ENCODE results near the gene PAPSS1. TPM values are rescaled to one million over a fixed set of nuclear protein-coding genes. Genes with fewer than 3 reads are reported as not detected.

The PAPSS1 gene
- total and polyA plus RNA-seq, 4 experiments from 2014 or later = 23.0 to 38.6 (median 28.7) TPM

- H3K9me3 Mint-ChIP-seq = no peaks in the 10 kb centered on the region
- POLR2A ChIA-PET (ENCODE audit: partially characterized antibody) = interaction anchor here (0.9 kb wide), 1 partner anchor 28 kb away, joined by 4 read pairs; the partner anchor contains the start of gene PAPSS1
- H3K27ac Mint-ChIP-seq = no peak overlapping the region
Observed at GRCh38 chr4:107691378-107691777, 28.7 kb downstream of the PAPSS1 start.

DNA sequence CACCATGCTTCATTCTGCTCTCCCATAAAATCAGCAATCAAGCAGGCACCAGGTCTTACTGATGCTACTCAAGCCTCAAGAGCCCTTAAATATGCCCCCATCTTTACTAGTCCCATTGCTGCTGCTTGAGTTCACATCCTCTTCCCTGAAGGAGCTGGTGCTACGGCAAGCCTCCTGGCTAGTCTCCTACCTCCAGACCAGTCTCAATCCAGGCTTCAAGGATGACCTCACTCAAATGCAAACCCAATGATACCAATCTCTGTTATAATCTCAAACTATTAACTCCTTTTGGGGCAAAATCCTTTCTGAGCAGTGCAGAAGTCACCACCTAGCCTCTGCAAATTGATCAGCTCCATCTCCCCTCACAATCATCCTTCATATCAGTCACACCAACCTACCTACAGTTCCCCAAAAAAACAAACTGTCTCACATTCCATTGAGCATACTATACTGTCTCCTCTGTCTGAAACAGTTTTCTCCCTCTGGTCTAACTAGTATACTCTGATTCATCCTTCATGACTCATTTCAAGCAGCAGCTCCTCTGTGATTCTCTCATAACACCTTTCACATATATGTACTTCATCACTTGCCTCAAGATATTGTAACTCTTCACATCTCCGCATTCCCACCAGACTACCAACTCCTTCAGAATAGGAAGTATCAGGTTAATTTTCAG, 30.0 kb downstream of the PAPSS1 start:
- Mint-ChIP-seq H3K36me3 (peaks cover 33 to 40% of the 10 kb centered on the region in 2 donors), H3K27me3 (no peaks in the 10 kb centered on the region), H3K27ac (no peak overlapping the region), H3K9me3 (no peaks in the 10 kb centered on the region), H3K4me1 (peaks cover 19 to 26% (median 24%) of the 10 kb centered on the region in 4 donors), H3K4me3 (no peak overlapping the region)
- Histone ChIP-seq H3K27ac (ENCODE audit: low read depth, low read length) (no peak overlapping the region), H3K27me3 (ENCODE audit: insufficient read depth, low read length) (no peaks in the 10 kb centered on the region), H3K4me1 (ENCODE audit: insufficient read depth, low read length) (peaks cover 23% of the 10 kb centered on the region), H3K36me3 (ENCODE audit: insufficient read depth, low read length) (peaks cover 3% of the 10 kb centered on the region), H3K9me3 (ENCODE audit: control insufficient read depth in 1 of 2, low read length in 2 of 2) (no peaks in the 10 kb centered on the region), H3K4me3 (ENCODE audit: low read length in 2 of 2) (no peak overlapping the region)
- DNase-seq = no peak
- intact Hi-C loops (cut with micrococcal nuclease) = loop anchor here (10.0 kb wide), 1 partner anchor 55 kb away; no protein-coding TSS in a partner anchor
- ChIA-PET POLR2A (ENCODE audit: partially characterized antibody) (no interaction called here), CTCF (ENCODE audit: partially characterized antibody) (no interaction called here)

More at GRCh38 chr4:107691378-107691777, 28.7 kb downstream of the PAPSS1 start:
- H3K36me3 Mint-ChIP-seq = peaks cover 35 to 43% of the 10 kb centered on the region in 2 donors
- Histone ChIP-seq H3K4me1 (ENCODE audit: insufficient read depth, low read length) (peaks cover 23% of the 10 kb centered on the region), H3K9me3 (ENCODE audit: control insufficient read depth in 1 of 2, low read length in 2 of 2) (no peaks in the 10 kb centered on the region), H3K27ac (ENCODE audit: low read depth, low read length) (no peak overlapping the region), H3K4me3 (ENCODE audit: low read length in 2 of 2) (no peak overlapping the region), H3K36me3 (ENCODE audit: insufficient read depth, low read length) (peaks cover 3% of the 10 kb centered on the region), H3K27me3 (ENCODE audit: insufficient read depth, low read length) (no peaks in the 10 kb centered on the region)
- intact Hi-C loops (cut with micrococcal nuclease) = loop anchor here (10.0 kb wide), 1 partner anchor 57 kb away; no protein-coding TSS in a partner anchor
- H3K4me1 Mint-ChIP-seq = peaks cover 19 to 28% (median 26%) of the 10 kb centered on the region in 4 donors
- DNase-seq = no peak
- H3K27me3 Mint-ChIP-seq = no peaks in the 10 kb centered on the region
- CTCF ChIA-PET (ENCODE audit: partially characterized antibody) = no interaction called here
- no peak overlapping the region for H3K4me3 Mint-ChIP-seq

- POLR2A ChIA-PET (ENCODE audit: partially characterized antibody) = no interaction called here
Observed at GRCh38 chr4:107688421-107688820, 31.6 kb downstream of the PAPSS1 start.

DNA sequence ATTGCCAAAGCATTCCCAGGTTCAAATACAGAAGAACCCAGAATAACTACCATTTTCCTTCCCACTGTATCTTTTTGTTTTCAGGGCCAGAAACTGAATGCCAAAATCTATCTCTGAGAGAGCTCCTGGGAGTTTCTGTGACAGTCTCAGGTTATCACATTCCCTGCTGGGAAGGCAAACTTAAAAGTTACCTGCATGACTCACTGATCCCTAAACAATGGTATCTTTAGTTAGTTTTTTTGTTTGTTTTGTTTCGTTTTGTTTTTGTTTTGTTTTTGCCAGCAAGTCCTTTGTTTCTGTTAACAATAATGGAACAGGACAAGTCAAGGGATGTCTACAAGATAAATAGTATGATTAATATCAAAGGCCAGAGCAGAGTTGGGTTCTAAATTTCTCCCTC, 34.3 kb downstream of the PAPSS1 start:
- Mint-ChIP-seq H3K27me3 (no peaks in the 10 kb centered on the region), H3K4me1 (peaks cover 0 to 4% (median 0%) of the 10 kb centered on the region in 4 donors), H3K27ac (peak overlapping the region in 1 of 7 donors; percentile 5), H3K4me3 (no peak overlapping the region), H3K9me3 (no peaks in the 10 kb centered on the region), H3K36me3 (peaks cover 29 to 38% of the 10 kb centered on the region in 2 donors)
- intact Hi-C loops (cut with micrococcal nuclease) = no loop called here
- ChIA-PET POLR2A (ENCODE audit: partially characterized antibody) (interaction anchor here (0.6 kb wide), 1 partner anchor 13 kb away, joined by 3 read pairs; no protein-coding TSS in a partner anchor), CTCF (ENCODE audit: partially characterized antibody) (no interaction called here)
- Histone ChIP-seq H3K9me3 (ENCODE audit: control insufficient read depth in 1 of 2, low read length in 2 of 2) (no peaks in the 10 kb centered on the region), H3K4me3 (ENCODE audit: low read length in 2 of 2) (no peak overlapping the region), H3K36me3 (ENCODE audit: insufficient read depth, low read length) (peaks cover 3% of the 10 kb centered on the region), H3K27ac (ENCODE audit: low read depth, low read length) (no peak overlapping the region), H3K27me3 (ENCODE audit: insufficient read depth, low read length) (no peaks in the 10 kb centered on the region), H3K4me1 (ENCODE audit: insufficient read depth, low read length) (no peaks in the 10 kb centered on the region)
- DNase-seq = no peak

More at GRCh38 chr4:107688421-107688820, 31.6 kb downstream of the PAPSS1 start:
- Mint-ChIP-seq H3K4me3 (no peak overlapping the region), H3K4me1 (peaks cover 13 to 21% (median 17%) of the 10 kb centered on the region in 4 donors), H3K27me3 (no peaks in the 10 kb centered on the region), H3K36me3 (peaks cover 35 to 36% of the 10 kb centered on the region in 2 donors), H3K27ac (no peak overlapping the region), H3K9me3 (no peaks in the 10 kb centered on the region)
- no peak for DNase-seq
- Histone ChIP-seq H3K27me3 (ENCODE audit: insufficient read depth, low read length) (no peaks in the 10 kb centered on the region), H3K9me3 (ENCODE audit: control insufficient read depth in 1 of 2, low read length in 2 of 2) (no peaks in the 10 kb centered on the region), H3K27ac (ENCODE audit: low read depth, low read length) (no peak overlapping the region), H3K4me3 (ENCODE audit: low read length in 2 of 2) (no peak overlapping the region), H3K4me1 (ENCODE audit: insufficient read depth, low read length) (peaks cover 16% of the 10 kb centered on the region), H3K36me3 (ENCODE audit: insufficient read depth, low read length) (peaks cover 3% of the 10 kb centered on the region)
- CTCF ChIA-PET (ENCODE audit: partially characterized antibody) = no interaction called here
- intact Hi-C loops (cut with micrococcal nuclease) = no loop called here

DNA sequence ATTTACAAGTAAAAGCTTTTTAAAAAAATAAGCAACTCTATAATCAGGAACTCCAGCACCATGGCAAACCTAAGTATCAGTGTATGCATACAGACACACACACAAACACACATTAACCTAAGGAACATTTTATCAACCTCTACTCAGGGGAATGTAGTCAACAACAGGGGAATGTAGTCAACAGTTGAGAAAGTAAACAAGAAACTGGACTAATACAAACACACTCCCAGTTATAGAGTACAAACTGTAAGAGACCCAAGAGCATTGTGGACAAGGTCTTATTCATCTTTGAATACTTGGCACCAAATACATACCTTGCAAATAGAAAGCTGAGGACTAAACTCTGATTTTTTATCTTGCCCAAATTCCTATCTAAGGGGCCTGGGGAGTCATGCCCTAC, 36.2 kb downstream of the PAPSS1 start:
- Histone ChIP-seq H3K9me3 (ENCODE audit: control insufficient read depth in 1 of 2, low read length in 2 of 2) (no peaks in the 10 kb centered on the region), H3K36me3 (ENCODE audit: insufficient read depth, low read length) (peaks cover 3% of the 10 kb centered on the region), H3K4me3 (ENCODE audit: low read length in 2 of 2) (no peak overlapping the region), H3K4me1 (ENCODE audit: insufficient read depth, low read length) (no peaks in the 10 kb centered on the region), H3K27me3 (ENCODE audit: insufficient read depth, low read length) (no peaks in the 10 kb centered on the region), H3K27ac (ENCODE audit: low read depth, low read length) (no peak overlapping the region)
- CTCF ChIA-PET (ENCODE audit: partially characterized antibody) = interaction anchor here (2.4 kb wide), 1 partner anchor 52 kb away, joined by 6 read pairs; no protein-coding TSS in a partner anchor
- peak overlapping the region in 1 of 7 donors; percentile 45 for H3K27ac Mint-ChIP-seq
- H3K36me3 Mint-ChIP-seq = peaks cover 48 to 57% of the 10 kb centered on the region in 2 donors
- H3K27me3 Mint-ChIP-seq = no peaks in the 10 kb centered on the region
- H3K9me3 Mint-ChIP-seq = peaks cover 0 to 10% (median 4%) of the 10 kb centered on the region in 8 donors
- DNase-seq = no peak
- H3K4me3 Mint-ChIP-seq = no peak overlapping the region
- POLR2A ChIA-PET (ENCODE audit: partially characterized antibody) = no interaction called here
- peaks cover 0 to 4% (median 0%) of the 10 kb centered on the region in 4 donors for H3K4me1 Mint-ChIP-seq
- intact Hi-C loops (cut with micrococcal nuclease) = no loop called here

DNA sequence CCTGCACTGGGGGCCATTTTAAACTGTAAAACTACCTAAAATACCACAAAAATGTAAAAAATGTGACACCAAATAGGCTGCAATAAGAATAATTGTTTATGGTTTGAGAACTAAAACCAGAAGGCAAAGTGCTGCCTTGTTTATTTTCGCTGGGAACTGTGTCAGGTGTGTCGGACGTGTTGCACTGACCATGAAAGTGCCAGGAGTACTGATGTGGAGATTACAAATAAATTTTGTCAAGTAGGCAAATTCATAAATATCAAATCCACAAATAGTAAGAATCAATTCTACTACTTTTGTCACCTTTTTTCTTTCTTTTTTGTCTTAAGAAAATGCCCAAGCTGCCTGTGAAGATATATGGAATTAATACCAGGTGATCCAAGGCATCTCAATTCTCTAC, 37.7 kb downstream of the PAPSS1 start:
- peaks cover 61 to 70% of the 10 kb centered on the region in 2 donors for H3K36me3 Mint-ChIP-seq
- intact Hi-C loops (cut with micrococcal nuclease) = no loop called here
- H3K4me1 Mint-ChIP-seq = peaks cover 0 to 6% (median 0%) of the 10 kb centered on the region in 4 donors

DNA sequence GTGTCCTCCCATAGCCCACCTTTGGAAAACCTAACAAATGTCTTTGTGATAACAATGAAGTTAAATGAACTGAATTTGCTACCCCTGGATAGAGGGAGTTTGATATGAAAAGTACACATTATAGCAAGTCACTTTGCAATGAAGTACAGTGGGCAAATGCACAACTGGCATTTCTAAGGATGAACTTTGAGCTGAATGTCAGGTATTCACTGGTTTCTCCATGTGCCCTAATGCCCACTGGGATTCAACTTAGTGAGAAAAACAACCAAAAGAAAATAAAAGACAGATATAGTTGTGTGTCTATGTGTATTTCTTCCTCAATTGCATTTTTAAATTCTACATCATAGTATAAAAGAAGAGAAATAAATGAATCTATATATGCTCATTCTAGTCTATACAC, 51.0 kb downstream of the PAPSS1 start:
- Mint-ChIP-seq H3K4me1 (no peaks in the 10 kb centered on the region), H3K27me3 (no peaks in the 10 kb centered on the region), H3K27ac (no peak overlapping the region), H3K4me3 (no peak overlapping the region), H3K36me3 (peaks cover 32% of the 10 kb centered on the region in 2 donors), H3K9me3 (no peaks in the 10 kb centered on the region)
- intact Hi-C loops (cut with micrococcal nuclease) = no loop called here
- DNase-seq = no peak
- Histone ChIP-seq H3K4me3 (ENCODE audit: low read length in 2 of 2) (no peak overlapping the region), H3K36me3 (ENCODE audit: insufficient read depth, low read length) (no peaks in the 10 kb centered on the region), H3K9me3 (ENCODE audit: control insufficient read depth in 1 of 2, low read length in 2 of 2) (no peaks in the 10 kb centered on the region), H3K4me1 (ENCODE audit: insufficient read depth, low read length) (no peaks in the 10 kb centered on the region), H3K27ac (ENCODE audit: low read depth, low read length) (no peak overlapping the region), H3K27me3 (ENCODE audit: insufficient read depth, low read length) (no peaks in the 10 kb centered on the region)
- ChIA-PET CTCF (ENCODE audit: partially characterized antibody) (no interaction called here), POLR2A (ENCODE audit: partially characterized antibody) (no interaction called here)

More for the DNA sequence above, 37.7 kb downstream of the PAPSS1 start:
- no peaks in the 10 kb centered on the region for H3K9me3 ChIP-seq (ENCODE audit: control insufficient read depth in 1 of 2, low read length in 2 of 2)
- Mint-ChIP-seq H3K4me3 (no peak overlapping the region), H3K27me3 (no peaks in the 10 kb centered on the region), H3K27ac (no peak overlapping the region), H3K9me3 (peaks cover 2 to 14% (median 6%) of the 10 kb centered on the region in 8 donors)
- H3K27me3 ChIP-seq (ENCODE audit: insufficient read depth, low read length) = no peaks in the 10 kb centered on the region
- H3K36me3 ChIP-seq (ENCODE audit: insufficient read depth, low read length) = peaks cover 3% of the 10 kb centered on the region
- CTCF ChIA-PET (ENCODE audit: partially characterized antibody) = interaction anchor here (2.4 kb wide), 1 partner anchor 54 kb away, joined by 6 read pairs; no protein-coding TSS in a partner anchor
- H3K27ac ChIP-seq (ENCODE audit: low read depth, low read length) = no peak overlapping the region
- H3K4me3 ChIP-seq (ENCODE audit: low read length in 2 of 2) = no peak overlapping the region
- POLR2A ChIA-PET (ENCODE audit: partially characterized antibody) = no interaction called here
- DNase-seq = no peak
- H3K4me1 ChIP-seq (ENCODE audit: insufficient read depth, low read length) = no peaks in the 10 kb centered on the region

All from CD4-positive, alpha-beta memory T cell (primary cell).